ENCODE results near the gene SYT5. TPM values are rescaled to one million over a fixed set of nuclear protein-coding genes. Genes with fewer than 3 reads are reported as not detected.

Gene SYT5
- total and polyA plus RNA-seq, 9 of the 15 experiments (the other 6 are each of a cell fraction or from before 2014, with no cell fraction given) = 1.3 to 20.9 (median 8.8) TPM

DNA sequence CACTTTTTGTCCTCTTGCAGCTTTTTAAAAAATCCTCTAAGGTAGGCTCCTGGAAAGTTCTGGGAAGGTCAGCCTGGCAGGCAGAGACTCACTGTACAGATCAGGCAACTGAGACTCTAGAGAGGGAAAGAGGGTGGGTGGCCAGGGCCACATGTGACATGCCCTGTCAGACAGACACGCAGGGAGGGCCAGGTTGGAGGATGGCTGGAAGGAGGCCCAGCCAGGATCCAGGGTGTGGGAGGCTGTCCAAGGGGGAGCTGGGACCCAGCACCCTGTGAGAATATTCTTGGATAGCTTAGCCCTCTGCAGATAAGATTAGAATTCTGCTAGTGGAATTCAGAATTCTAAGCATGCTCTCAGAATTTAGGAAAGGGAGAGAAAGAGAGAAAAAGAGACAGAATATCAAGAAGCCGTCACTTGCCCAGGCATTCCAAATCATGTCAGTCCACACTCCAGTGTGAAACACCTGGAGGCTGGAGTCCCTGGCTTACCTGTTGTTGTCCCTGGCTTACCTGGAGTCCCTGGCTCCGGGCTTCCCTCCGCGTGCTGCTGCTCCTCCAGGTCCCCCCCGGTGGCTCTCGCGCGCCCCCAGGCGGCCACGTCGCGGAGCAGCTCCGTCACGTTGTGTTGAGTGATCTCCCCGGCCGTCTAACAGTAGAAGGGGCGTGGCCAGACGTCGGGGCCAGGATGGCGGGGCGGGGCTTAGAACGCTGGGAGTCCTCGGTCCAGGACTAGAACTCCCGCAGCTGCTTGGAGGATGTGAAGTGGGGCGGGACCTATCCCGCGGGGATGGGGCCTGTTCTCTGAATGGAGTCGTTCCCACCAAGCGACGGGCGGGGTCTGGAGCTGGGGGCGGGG is 19.7 kb downstream of the SYT5 start (continued):
- TF ChIP-seq PBX2 (CRISPR knock-in tag; IDR thresholded peaks at IDR 0.05; ENCODE audit: low read depth) (peak; percentile 72), PBX2 (tag; conservative IDR thresholded peaks at IDR 0.05; ENCODE audit: low read depth) (peak; percentile 91), CBX1 (IDR thresholded peaks at IDR 0.05; ENCODE audit: low read depth) (no peak), SMARCC2 (IDR thresholded peaks at IDR 0.05; ENCODE audit: low read depth) (no peak), OTX1 (CRISPR knock-in tag; IDR thresholded peaks at IDR 0.05) (no peak), THAP12 (CRISPR knock-in tag; IDR thresholded peaks at IDR 0.05) (peak; percentile 66; the same call in 1 of the 2 replicates), BRD4 (IDR thresholded peaks at IDR 0.05) (no peak), SRF (CRISPR knock-in tag; IDR thresholded peaks at IDR 0.05) (0 out of 4 replicates have a peak, but pooled peaks of 1 of the 2 experiments have one; percentile 61), SMARCA4 (IDR thresholded peaks at IDR 0.05) (peak; percentile 60; the same call in 1 of the 2 replicates), FOXJ3 (CRISPR knock-in tag; IDR thresholded peaks at IDR 0.05) (no peak), PML (IDR thresholded peaks at IDR 0.05; ENCODE audit: low read length) (peak; percentile 47; the same call in 1 of the 2 replicates), ZNF263 (CRISPR knock-in tag; IDR thresholded peaks at IDR 0.05; ENCODE audit: borderline replicate concordance) (peak; percentile 95), NFATC3 (IDR thresholded peaks at IDR 0.05) (no peak), ARID2 (IDR thresholded peaks at IDR 0.05) (peak; percentile 90), ARNT (IDR thresholded peaks at IDR 0.05) (no peak)
- TF ChIP-seq, protein P1, sequence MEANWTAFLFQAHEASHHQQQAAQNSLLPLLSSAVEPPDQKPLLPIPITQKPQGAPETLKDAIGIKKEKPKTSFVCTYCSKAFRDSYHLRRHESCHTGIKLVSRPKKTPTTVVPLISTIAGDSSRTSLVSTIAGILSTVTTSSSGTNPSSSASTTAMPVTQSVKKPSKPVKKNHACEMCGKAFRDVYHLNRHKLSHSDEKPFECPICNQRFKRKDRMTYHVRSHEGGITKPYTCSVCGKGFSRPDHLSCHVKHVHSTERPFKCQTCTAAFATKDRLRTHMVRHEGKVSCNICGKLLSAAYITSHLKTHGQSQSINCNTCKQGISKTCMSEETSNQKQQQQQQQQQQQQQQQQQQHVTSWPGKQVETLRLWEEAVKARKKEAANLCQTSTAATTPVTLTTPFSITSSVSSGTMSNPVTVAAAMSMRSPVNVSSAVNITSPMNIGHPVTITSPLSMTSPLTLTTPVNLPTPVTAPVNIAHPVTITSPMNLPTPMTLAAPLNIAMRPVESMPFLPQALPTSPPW (CRISPR knock-in tag; IDR thresholded peaks at IDR 0.05) = peak; percentile 88
- TF ChIP-seq, protein P2, sequence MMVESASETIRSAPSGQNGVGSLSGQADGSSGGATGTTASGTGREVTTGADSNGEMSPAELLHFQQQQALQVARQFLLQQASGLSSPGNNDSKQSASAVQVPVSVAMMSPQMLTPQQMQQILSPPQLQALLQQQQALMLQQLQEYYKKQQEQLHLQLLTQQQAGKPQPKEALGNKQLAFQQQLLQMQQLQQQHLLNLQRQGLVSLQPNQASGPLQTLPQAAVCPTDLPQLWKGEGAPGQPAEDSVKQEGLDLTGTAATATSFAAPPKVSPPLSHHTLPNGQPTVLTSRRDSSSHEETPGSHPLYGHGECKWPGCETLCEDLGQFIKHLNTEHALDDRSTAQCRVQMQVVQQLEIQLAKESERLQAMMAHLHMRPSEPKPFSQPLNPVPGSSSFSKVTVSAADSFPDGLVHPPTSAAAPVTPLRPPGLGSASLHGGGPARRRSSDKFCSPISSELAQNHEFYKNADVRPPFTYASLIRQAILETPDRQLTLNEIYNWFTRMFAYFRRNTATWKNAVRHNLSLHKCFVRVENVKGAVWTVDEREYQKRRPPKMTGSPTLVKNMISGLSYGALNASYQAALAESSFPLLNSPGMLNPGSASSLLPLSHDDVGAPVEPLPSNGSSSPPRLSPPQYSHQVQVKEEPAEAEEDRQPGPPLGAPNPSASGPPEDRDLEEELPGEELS (CRISPR knock-in tag; IDR thresholded peaks at IDR 0.05; ENCODE audit: borderline replicate concordance) = no peak
